ENCODE measurements around the gene RDH12. TPM values are rescaled to one million over a fixed set of nuclear protein-coding genes. Genes with fewer than 3 reads are reported as not detected.

Gene RDH12
- total RNA-seq, 8 experiments from 2014 or later: 0.19 to 4.2 (median 0.22) TPM; not detected in 4

DNA sequence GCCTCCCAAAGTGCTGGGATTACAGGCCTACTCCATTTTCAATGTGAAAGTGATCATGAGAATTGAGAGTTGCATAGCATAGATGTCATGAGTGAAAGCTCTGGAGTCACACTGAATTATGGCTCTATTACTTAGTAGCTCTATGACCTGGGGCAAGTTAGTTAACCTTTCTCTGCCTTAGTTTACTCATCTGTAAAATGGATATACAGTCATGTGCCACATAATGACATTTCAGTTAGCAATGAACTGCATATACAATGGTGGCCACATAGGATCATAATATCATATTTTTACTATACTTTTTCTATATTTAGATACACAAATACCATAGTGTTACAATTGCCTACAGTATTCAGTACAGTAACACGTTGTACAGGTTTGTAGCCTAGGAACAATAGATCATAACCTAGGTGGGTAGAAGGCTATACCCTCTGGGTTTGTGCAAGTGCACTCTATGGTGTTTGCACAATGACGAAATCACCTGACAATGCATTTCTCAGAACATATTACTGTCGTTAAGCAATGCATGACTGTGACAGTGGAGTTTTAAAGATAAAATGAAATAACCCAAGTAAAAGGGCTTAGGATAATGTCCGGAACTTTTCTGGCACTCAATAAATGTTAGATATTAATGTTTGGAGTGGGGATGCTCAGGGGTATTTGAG is 61.6 kb downstream of the RDH12 start:
- H3K4me1 ChIP-seq (replicated peaks in 1 of 2): no peaks in the 10 kb centered on the region
- no peak overlapping the region for H3K27ac ChIP-seq
- H3K4me3 ChIP-seq: no peak overlapping the region
- no peak for ATAC-seq (replicated peaks in 6 of 8)
- 78 to 100% (median 94%) methylated on average over 1 to 4 of the region's 4 CpGs; no CpG with 5 or more reads in 2 of the 10 experiments for WGBS, 10 experiments
- in situ Hi-C loops (cut with MboI; ENCODE audit: low pct_unique_long_range_greater_than_20kb in 2 of 9, low sequenced_read_pairs in 9 of 9, unreplicated experiment in 9 of 9): no loop called here

- 81 to 100% (median 94%) methylated on average over 1 to 4 of the region's 4 CpGs for WGBS, 10 experiments
- in situ Hi-C loops (cut with MboI; ENCODE audit: low pct_unique_long_range_greater_than_20kb in 2 of 9, low sequenced_read_pairs in 9 of 9, unreplicated experiment in 9 of 9): no loop called here
- Histone ChIP-seq H3K27ac (no peak overlapping the region), H3K4me3 (no peak overlapping the region), H3K4me1 (replicated peaks in 1 of 2) (no peaks in the 10 kb centered on the region)
- ATAC-seq (replicated peaks in 6 of 8): peak in 1 of 8 experiments; percentile 29
Observed at GRCh38 chr14:67764496-67764895, 62.8 kb downstream of the RDH12 start.

GRCh38 chr14:67765192-67765834 is 63.6 kb downstream of the RDH12 start:
- Histone ChIP-seq H3K27ac (no peak overlapping the region), H3K4me1 (replicated peaks in 1 of 2) (no peaks in the 10 kb centered on the region), H3K4me3 (no peak overlapping the region)
- WGBS, 10 experiments: 67 to 100% (median 86%) methylated on average over 1 to 4 of the region's 5 CpGs
- no peak for ATAC-seq (replicated peaks in 6 of 8)
- in situ Hi-C loops (cut with MboI; ENCODE audit: low pct_unique_long_range_greater_than_20kb in 2 of 9, low sequenced_read_pairs in 9 of 9, unreplicated experiment in 9 of 9): no loop called here

- no peak overlapping the region for H3K4me3 ChIP-seq
- ATAC-seq (replicated peaks in 6 of 8): no peak
- in situ Hi-C loops (cut with MboI; ENCODE audit: low pct_unique_long_range_greater_than_20kb in 2 of 9, low sequenced_read_pairs in 9 of 9, unreplicated experiment in 9 of 9): no loop called here
- WGBS, 10 experiments: 59 to 100% (median 89%) methylated on average over 1 to 10 of the region's 10 CpGs; no CpG with 5 or more reads in 1 of the 10 experiments
- H3K27ac ChIP-seq: no peak overlapping the region
- H3K4me1 ChIP-seq (replicated peaks in 1 of 2): no peaks in the 10 kb centered on the region
Observed at GRCh38 chr14:67766035-67766680, 64.5 kb downstream of the RDH12 start.

GRCh38 chr14:67768219-67768618 is 66.5 kb downstream of the RDH12 start:
- H3K4me3 ChIP-seq: no peak overlapping the region
- no peak for ATAC-seq (replicated peaks in 6 of 8)
- H3K4me1 ChIP-seq (replicated peaks in 1 of 2): no peaks in the 10 kb centered on the region
- H3K27ac ChIP-seq: no peak overlapping the region
- in situ Hi-C loops (cut with MboI; ENCODE audit: low pct_unique_long_range_greater_than_20kb in 2 of 9, low sequenced_read_pairs in 9 of 9, unreplicated experiment in 9 of 9): no loop called here
- 80 to 100% (median 82%) methylated on average over 1 to 2 of the region's 2 CpGs for WGBS, 10 experiments

GRCh38 chr14:67773844-67774377 is 72.2 kb downstream of the RDH12 start:
- H3K4me1 ChIP-seq (replicated peaks in 1 of 2): no peaks in the 10 kb centered on the region
- 88 to 100% (median 95%) methylated on average over 1 to 5 of the region's 5 CpGs; no CpG with 5 or more reads in 1 of the 10 experiments for WGBS, 10 experiments
- in situ Hi-C loops (cut with MboI; ENCODE audit: low pct_unique_long_range_greater_than_20kb in 2 of 9, low sequenced_read_pairs in 9 of 9, unreplicated experiment in 9 of 9): no loop called here
- H3K4me3 ChIP-seq: no peak overlapping the region
- H3K27ac ChIP-seq: no peak overlapping the region
- ATAC-seq (replicated peaks in 6 of 8): no peak

DNA sequence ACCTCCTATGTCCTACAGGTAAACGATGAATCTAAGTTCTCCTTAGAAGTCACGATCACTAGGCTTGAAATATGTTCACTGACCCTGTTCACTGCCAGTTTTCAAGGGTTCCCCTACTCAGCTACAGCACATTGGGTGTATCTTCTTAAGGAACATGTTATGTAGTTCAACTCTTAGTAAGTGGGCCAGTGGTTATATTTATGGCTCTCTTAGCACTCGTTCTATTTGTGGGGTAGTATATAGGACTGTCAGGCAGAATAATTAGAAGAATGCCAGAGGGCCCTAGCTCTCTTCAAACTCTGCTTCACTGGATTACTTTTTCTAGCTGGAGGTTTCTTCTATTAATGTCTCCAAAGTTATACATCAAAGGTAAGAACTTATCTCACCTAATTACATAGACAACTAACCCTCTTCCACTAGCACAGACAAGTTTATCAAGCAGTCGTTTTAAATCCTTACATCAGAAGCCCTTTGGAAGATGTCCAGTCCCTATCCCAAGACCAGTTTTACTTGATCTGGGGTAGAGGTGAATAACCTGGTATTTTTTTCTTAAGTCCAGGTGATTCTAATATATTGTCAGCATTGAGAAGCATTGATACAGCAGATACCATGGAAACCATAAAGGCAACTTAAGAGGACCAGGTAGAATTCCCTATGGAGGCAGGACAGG is 75.1 kb downstream of the RDH12 start:
- ATAC-seq (replicated peaks in 6 of 8): no peak
- in situ Hi-C loops (cut with MboI; ENCODE audit: low pct_unique_long_range_greater_than_20kb in 2 of 9, low sequenced_read_pairs in 9 of 9, unreplicated experiment in 9 of 9): no loop called here
- WGBS, 10 experiments: 50 to 100% (median 79%) methylated on average over 1 to 4 of the region's 4 CpGs
- Histone ChIP-seq H3K4me3 (no peak overlapping the region), H3K27ac (no peak overlapping the region), H3K4me1 (replicated peaks in 1 of 2) (no peaks in the 10 kb centered on the region)

- 83 to 100% (median 100%) methylated on average over 1 of the region's 1 CpG; no CpG with 5 or more reads in 5 of the 10 experiments for WGBS, 10 experiments
- in situ Hi-C loops (cut with MboI; ENCODE audit: low pct_unique_long_range_greater_than_20kb in 2 of 9, low sequenced_read_pairs in 9 of 9, unreplicated experiment in 9 of 9): no loop called here
- no peak for ATAC-seq (replicated peaks in 6 of 8)
- Histone ChIP-seq H3K4me3 (no peak overlapping the region), H3K4me1 (replicated peaks in 1 of 2) (no peaks in the 10 kb centered on the region), H3K27ac (no peak overlapping the region)
Observed at GRCh38 chr14:67778792-67779191, 77.1 kb downstream of the RDH12 start.

- 27 to 48% (median 33%) methylated on average over 3 of the region's 3 CpGs; no CpG with 5 or more reads in 5 of the 10 experiments for WGBS, 10 experiments
Observed at GRCh38 chr14:67782090-67782489, 80.4 kb downstream of the RDH12 start.

More at GRCh38 chr14:67782090-67782489, 80.4 kb downstream of the RDH12 start:
- H3K27ac ChIP-seq: no peak overlapping the region
- H3K4me1 ChIP-seq (replicated peaks in 1 of 2): no peaks in the 10 kb centered on the region
- ATAC-seq (replicated peaks in 6 of 8): no peak
- no peak overlapping the region for H3K4me3 ChIP-seq
- in situ Hi-C loops (cut with MboI; ENCODE audit: low pct_unique_long_range_greater_than_20kb in 2 of 9, low sequenced_read_pairs in 9 of 9, unreplicated experiment in 9 of 9): no loop called here

Other genes starting within 250 kb of the RDH12 start
- 10 to 100 TPM in 1 of 8 experiments, 1 to 10 TPM in 3, under 1 TPM in 4; 0.38 to 13.3 (median 0.93) TPM for gene TMEM229B, start 213.2 kb upstream of the RDH12 start, total RNA-seq
- gene PLEKHH1, start 168.6 kb upstream of the RDH12 start, total RNA-seq: 10 to 100 TPM in 1 of 8 experiments, 1 to 10 TPM in 7; 1.2 to 11.2 (median 6.0) TPM
- 10 to 100 TPM; 14.1 to 39.2 (median 28.4) TPM for gene PIGH, start 101.6 kb upstream of the RDH12 start, total RNA-seq
- 10 to 100 TPM in 5 of 8 experiments, 1 to 10 TPM in 3; 1.4 to 46.3 (median 17.4) TPM for gene ARG2, start 82.0 kb upstream of the RDH12 start, total RNA-seq
- gene VTI1B, start 27.3 kb upstream of the RDH12 start, total RNA-seq: 10 to 100 TPM; 48.8 to 90.4 (median 63.4) TPM
- gene RDH11, start 6.1 kb upstream of the RDH12 start, total RNA-seq: 10 to 100 TPM; 60.9 to 89.8 (median 71.0) TPM
- 10 to 100 TPM in 7 of 8 experiments, 1 to 10 TPM in 1; 6.8 to 26.5 (median 13.1) TPM for gene ZFYVE26, start 114.7 kb downstream of the RDH12 start, total RNA-seq
- gene RAD51B, start 117.9 kb downstream of the RDH12 start, total RNA-seq: 10 to 100 TPM in 6 of 8 experiments, 1 to 10 TPM in 2; 5.4 to 37.7 (median 11.0) TPM